A549 (cell line): ENCODE data around the gene COBL. TPM values are rescaled to one million over a fixed set of nuclear protein-coding genes. Genes with fewer than 3 reads are reported as not detected.

Experiments used
- ATAC-seq, 2 experiments: fragments of 200-7000 bp in 1 of 2; fragments of >200 bp in 1 of 2; cut with Nextera tagmentation in 1 of 2; cut with Tn5 transposase in 1 of 2; 3 replicates each; pipeline versions ENCODE4 v1.8.0 to v1.9.1; 2018 to 2020; ENCODE audit warnings: mild to moderate bottlenecking in 1 of 2, moderate library complexity in 1 of 2
- CTCF ChIA-PET: fragments of 300-600 bp; sonication (Branson Sonifier 250); formaldehyde crosslinking; extraction: SDS; loops from one replicate; lab custom pipeline; 2021; ENCODE audit warnings: antibody characterized with exemption, inconsistent platforms; lab: Yijun Ruan, JAX
- POLR2A ChIA-PET: fragments of 350-600 bp; formaldehyde crosslinking; extraction: SDS; loops from one replicate; lab custom pipeline; 2021; ENCODE audit warnings: antibody characterized with exemption, inconsistent platforms; lab: Yijun Ruan, JAX
- DNase-seq, 2 experiments: peaks; one replicate each; pipeline versions ENCODE4 v3.0.0 to v3.0.0-alpha.2; 2011 to 2016; ENCODE audit warnings: low read depth in 1 of 2, low spot score in 1 of 2
- FAIRE-seq: peaks from 2 replicates; lab custom pipeline; 2011; peaks lifted over from hg19 to GRCh38; lab: Jason Lieb, UNC
- H3K27ac ChIP-seq, 2 experiments: fragments of >200 bp; sonication (Bioruptor Twin); formaldehyde crosslinking; 3 replicates each; pipeline ENCODE4 v1.5.1; 2016 to 2017
- H3K4me1 ChIP-seq: fragments of >200 bp; sonication (Bioruptor Twin); formaldehyde crosslinking; 3 replicates; pipeline ENCODE4 v1.6.1; 2016
- H3K4me2 ChIP-seq: fragments of >200 bp; sonication (Bioruptor Twin); formaldehyde crosslinking; 3 replicates; pipeline ENCODE4 v1.6.1; 2016
- H3K4me3 ChIP-seq: fragments of >200 bp; sonication (Bioruptor Twin); formaldehyde crosslinking; 3 replicates; pipeline ENCODE4 v1.5.1; 2016
- H3K9me3 ChIP-seq: fragments of >200 bp; sonication (Bioruptor Twin); formaldehyde crosslinking; 3 replicates; pipeline ENCODE4 v1.6.1; 2016
- EHMT2 ChIP-seq: fragments of 200-600 bp; sonication (generic); IDR thresholded peaks from 2 replicates; pipeline ENCODE4 v1.6.1; 2016; ENCODE audit warnings: antibody characterized with exemption, low read depth, mild to moderate bottlenecking, moderate library complexity
- FOSB ChIP-seq: fragments of 250-450 bp; sonication (Bioruptor Pico); IDR thresholded peaks from 2 replicates; pipeline ENCODE4 v1.5.0; 2020; ENCODE audit warnings: mild to moderate bottlenecking, moderate library complexity
- FOSL2 ChIP-seq, 2 experiments: fragments of 450-650 bp in 1 of 2; fragments of >200 bp in 1 of 2; sonication (Bioruptor Twin) in 1 of 2; formaldehyde crosslinking; IDR thresholded peaks; 2 replicates each; pipeline versions ENCODE4 v1.5.0 to v1.6.1; 2016 to 2020; ENCODE audit warnings: mild to moderate bottlenecking in 1 of 2, moderate library complexity in 1 of 2
- MAFK ChIP-seq: fragments of 450-650 bp; IDR thresholded peaks from 2 replicates; pipeline ENCODE4 v1.6.1; 2014; ENCODE audit not compliant: partially characterized antibody
- POLR2A ChIP-seq: IDR thresholded peaks from 2 replicates; pipeline ENCODE4 v1.6.1; 2012; ENCODE audit warnings: mild to moderate bottlenecking, low read length
- RARB ChIP-seq: fragments of 250-450 bp; sonication (Bioruptor Pico); IDR thresholded peaks from 2 replicates; pipeline ENCODE4 v1.8.0; 2021; ENCODE audit warnings: mild to moderate bottlenecking, moderate library complexity
- RCOR1 ChIP-seq: fragments of 150-350 bp; IDR thresholded peaks from 2 replicates; pipeline ENCODE4 v1.6.1; 2014; ENCODE audit warnings: antibody characterized with exemption, low read length, low read depth
- REST ChIP-seq: fragments of 200-600 bp; sonication (generic); IDR thresholded peaks from 2 replicates; pipeline ENCODE4 v1.6.1; 2016; ENCODE audit warnings: antibody characterized with exemption, mild to moderate bottlenecking, moderate library complexity
- RFX5 ChIP-seq: fragments of 450-650 bp; IDR thresholded peaks from 2 replicates; pipeline ENCODE4 v1.7.1; 2014; ENCODE audit warnings: antibody characterized with exemption, mild to moderate bottlenecking, moderate library complexity
- SMC3 ChIP-seq: fragments of >200 bp; sonication (Bioruptor Twin); formaldehyde crosslinking; IDR thresholded peaks from 3 replicates; pipeline ENCODE4 v1.6.1; 2018; ENCODE audit warnings: inconsistent platforms
- SREBF2 ChIP-seq: fragments of 450-650 bp; IDR thresholded peaks from 2 replicates; pipeline ENCODE4 v1.6.1; 2014; ENCODE audit warnings: mild to moderate bottlenecking, moderate library complexity
- ZC3H11A ChIP-seq: fragments of 450-650 bp; IDR thresholded peaks from 2 replicates; pipeline ENCODE4 v1.6.1; 2014; ENCODE audit warnings: antibody characterized with exemption, mild to moderate bottlenecking
- ZFP36 ChIP-seq: fragments of 450-650 bp; IDR thresholded peaks from 2 replicates; pipeline ENCODE4 v1.6.1; 2014; ENCODE audit warnings: borderline replicate concordance; ENCODE audit not compliant: partially characterized antibody
- ZSCAN20 ChIP-seq: fragments of 250-450 bp; sonication (Bioruptor Pico); IDR thresholded peaks from 2 replicates; pipeline ENCODE4 v1.8.0; 2022; ENCODE audit warnings: mild to moderate bottlenecking, moderate library complexity
- WGBS: methylation state at CpG from one replicate; pipeline ENCODE4 v1.1.6; 2017; ENCODE audit errors: missing lambda C conversion rate; 5-methylcytosine and 5-hydroxymethylcytosine counted together
- polyA plus RNA-seq, 4 experiments: library from polyadenylated mRNA; depleted of rRNA in 3 of 4; stranded (reverse); fragments of >200 nt; fragmentation: RNase III in 1 of 4; extraction: RNeasy Plus Mini Kit Qiagen cat#74134 plus additional on column Dnase treatment in 1 of 4; gene quantifications; 2 replicates in 3 of 4; 3 replicates in 1 of 4; pipeline ENCODE4 v1.2.3, GENCODE V29; 2011 to 2017
- TF ChIP-seq, protein P1 (sequence below): fragments of 250-450 bp; sonication (Bioruptor Pico); IDR thresholded peaks from 2 replicates; pipeline ENCODE4 v1.5.0; 2021; ENCODE audit warnings: mild to moderate bottlenecking, moderate library complexity, borderline replicate concordance
- TF ChIP-seq, protein P2 (sequence below): IDR thresholded peaks from 2 replicates; pipeline ENCODE4 v1.6.1; 2012
- TF ChIP-seq, protein P3 (sequence below): fragments of 150-350 bp; IDR thresholded peaks from 2 replicates; pipeline ENCODE4 v1.6.1; 2014; ENCODE audit warnings: low read depth, mild to moderate bottlenecking, low read length
- TF ChIP-seq, protein P4 (sequence below): fragments of >200 bp; sonication (Bioruptor Twin); formaldehyde crosslinking; IDR thresholded peaks from 2 replicates; pipeline ENCODE4 v1.6.1; 2016
- TF ChIP-seq, protein P5 (sequence below): IDR thresholded peaks from 2 replicates; pipeline ENCODE4 v1.6.1; 2012; ENCODE audit warnings: low read depth, borderline replicate concordance

COBL gene
- polyA plus RNA-seq, 2 of the 4 experiments (the other 2 are of a cell fraction), result 1.5 to 7.4 TPM

DNA sequence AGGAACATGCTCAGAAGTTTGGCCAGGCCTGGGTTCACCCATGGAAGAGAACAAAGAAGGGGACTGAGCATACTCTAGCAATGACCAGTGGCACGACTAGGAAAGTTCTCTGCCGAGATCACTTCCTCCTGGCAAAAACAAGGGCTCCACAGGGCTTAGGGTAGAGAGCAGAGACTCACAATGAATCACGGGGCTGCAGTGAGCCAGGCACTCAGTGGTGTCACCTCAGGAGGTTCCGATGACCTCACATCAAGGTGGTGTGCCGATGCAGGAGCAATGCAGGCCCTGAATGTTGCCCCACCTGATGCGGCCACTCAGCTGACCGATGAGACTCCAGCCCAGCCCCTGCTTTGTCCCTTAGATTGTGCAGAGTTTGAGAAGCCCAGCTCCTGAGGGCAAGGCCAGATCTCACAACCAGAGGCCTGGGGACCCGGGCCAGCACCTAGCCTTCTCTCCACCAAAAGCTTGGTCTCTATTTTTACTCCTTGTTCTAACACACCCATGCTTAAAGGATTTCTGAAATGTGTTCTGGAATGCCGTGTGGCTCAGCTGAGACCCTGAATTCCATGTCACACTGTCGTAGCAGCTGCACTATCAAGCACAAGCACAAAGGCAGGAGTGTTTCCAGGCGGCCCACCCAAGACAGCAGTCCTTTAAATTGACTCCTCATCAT, 60.9 kb downstream of the COBL start:
- Histone ChIP-seq H3K4me3 (no peak overlapping the region), H3K27ac (no peak overlapping the region), H3K4me1 (0 out of 3 replicates have a peak, but pooled peaks cover 2% of the 10 kb centered on the region), H3K4me2 (no peak overlapping the region), H3K9me3 (no peaks in the 10 kb centered on the region)
- ATAC-seq (0 out of 6 replicates have a peak, but pooled peaks of 1 of the 2 experiments have one; percentile 30), DNase-seq (no peak), FAIRE-seq (no peak)
- WGBS, result 66% methylated on average over 11 of the region's 11 CpGs
- ChIA-PET POLR2A (no interaction called here), CTCF (interaction anchor here (0.6 to 1.7 kb wide), 3 partner anchors 20 to 114 kb away, joined by 3 to 5 read pairs (median 3); no protein-coding TSS in a partner anchor)
- TF ChIP-seq FOSL2 (IDR thresholded peaks at IDR 0.05) (no peak), FOSL2 (CRISPR knock-in tag; IDR thresholded peaks at IDR 0.05) (no peak), ZSCAN20 (CRISPR knock-in tag) (no peak), ZFP36 (no peak), REST (no peak), RARB (CRISPR knock-in tag) (no peak), EHMT2 (no peak), RFX5 (no peak), FOSB (no peak), SREBF2 (no peak), MAFK (no peak), POLR2A (no peak), RCOR1 (no peak), SMC3 (no peak), ZC3H11A (no peak)
- TF ChIP-seq, protein P1, sequence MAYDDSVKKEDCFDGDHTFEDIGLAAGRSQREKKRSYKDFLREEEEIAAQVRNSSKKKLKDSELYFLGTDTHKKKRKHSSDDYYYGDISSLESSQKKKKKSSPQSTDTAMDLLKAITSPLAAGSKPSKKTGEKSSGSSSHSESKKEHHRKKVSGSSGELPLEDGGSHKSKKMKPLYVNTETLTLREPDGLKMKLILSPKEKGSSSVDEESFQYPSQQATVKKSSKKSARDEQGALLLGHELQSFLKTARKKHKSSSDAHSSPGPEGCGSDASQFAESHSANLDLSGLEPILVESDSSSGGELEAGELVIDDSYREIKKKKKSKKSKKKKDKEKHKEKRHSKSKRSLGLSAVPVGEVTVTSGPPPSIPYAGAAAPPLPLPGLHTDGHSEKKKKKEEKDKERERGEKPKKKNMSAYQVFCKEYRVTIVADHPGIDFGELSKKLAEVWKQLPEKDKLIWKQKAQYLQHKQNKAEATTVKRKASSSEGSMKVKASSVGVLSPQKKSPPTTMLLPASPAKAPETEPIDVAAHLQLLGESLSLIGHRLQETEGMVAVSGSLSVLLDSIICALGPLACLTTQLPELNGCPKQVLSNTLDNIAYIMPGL, result no peak
- TF ChIP-seq, protein P2, sequence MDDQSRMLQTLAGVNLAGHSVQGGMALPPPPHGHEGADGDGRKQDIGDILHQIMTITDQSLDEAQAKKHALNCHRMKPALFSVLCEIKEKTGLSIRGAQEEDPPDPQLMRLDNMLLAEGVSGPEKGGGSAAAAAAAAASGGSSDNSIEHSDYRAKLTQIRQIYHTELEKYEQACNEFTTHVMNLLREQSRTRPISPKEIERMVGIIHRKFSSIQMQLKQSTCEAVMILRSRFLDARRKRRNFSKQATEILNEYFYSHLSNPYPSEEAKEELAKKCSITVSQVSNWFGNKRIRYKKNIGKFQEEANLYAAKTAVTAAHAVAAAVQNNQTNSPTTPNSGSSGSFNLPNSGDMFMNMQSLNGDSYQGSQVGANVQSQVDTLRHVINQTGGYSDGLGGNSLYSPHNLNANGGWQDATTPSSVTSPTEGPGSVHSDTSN, result no peak
- TF ChIP-seq, protein P3, sequence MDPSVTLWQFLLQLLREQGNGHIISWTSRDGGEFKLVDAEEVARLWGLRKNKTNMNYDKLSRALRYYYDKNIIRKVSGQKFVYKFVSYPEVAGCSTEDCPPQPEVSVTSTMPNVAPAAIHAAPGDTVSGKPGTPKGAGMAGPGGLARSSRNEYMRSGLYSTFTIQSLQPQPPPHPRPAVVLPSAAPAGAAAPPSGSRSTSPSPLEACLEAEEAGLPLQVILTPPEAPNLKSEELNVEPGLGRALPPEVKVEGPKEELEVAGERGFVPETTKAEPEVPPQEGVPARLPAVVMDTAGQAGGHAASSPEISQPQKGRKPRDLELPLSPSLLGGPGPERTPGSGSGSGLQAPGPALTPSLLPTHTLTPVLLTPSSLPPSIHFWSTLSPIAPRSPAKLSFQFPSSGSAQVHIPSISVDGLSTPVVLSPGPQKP, result no peak
- TF ChIP-seq, protein P4, sequence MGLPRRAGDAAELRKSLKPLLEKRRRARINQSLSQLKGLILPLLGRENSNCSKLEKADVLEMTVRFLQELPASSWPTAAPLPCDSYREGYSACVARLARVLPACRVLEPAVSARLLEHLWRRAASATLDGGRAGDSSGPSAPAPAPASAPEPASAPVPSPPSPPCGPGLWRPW, result no peak
- TF ChIP-seq, protein P5, sequence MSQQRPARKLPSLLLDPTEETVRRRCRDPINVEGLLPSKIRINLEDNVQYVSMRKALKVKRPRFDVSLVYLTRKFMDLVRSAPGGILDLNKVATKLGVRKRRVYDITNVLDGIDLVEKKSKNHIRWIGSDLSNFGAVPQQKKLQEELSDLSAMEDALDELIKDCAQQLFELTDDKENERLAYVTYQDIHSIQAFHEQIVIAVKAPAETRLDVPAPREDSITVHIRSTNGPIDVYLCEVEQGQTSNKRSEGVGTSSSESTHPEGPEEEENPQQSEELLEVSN, result no peak
